K562 (cell line): ENCODE measurements around the gene GNG7. TPM values are rescaled to one million over a fixed set of nuclear protein-coding genes. Genes with fewer than 3 reads are reported as not detected.

Source experiments
- ARID1B ChIP-seq: fragments of 450-650 bp; IDR thresholded peaks from 2 replicates; pipeline ENCODE4 v1.6.1; 2016; ENCODE audit warnings: antibody characterized with exemption, mild to moderate bottlenecking, inconsistent platforms
- ETV1 ChIP-seq: fragments of 450-650 bp; conservative IDR thresholded peaks from 2 replicates; pipeline ENCODE4 v1.6.1; 2016; ENCODE audit warnings: missing genetic modification characterization, control low read depth, low read depth, missing compliant biosample characterization
- EWSR1 ChIP-seq: fragments of 450-650 bp; IDR thresholded peaks from 2 replicates; pipeline ENCODE4 v1.6.1; 2018; ENCODE audit warnings: borderline replicate concordance, mild to moderate bottlenecking, low read depth, moderate library complexity; ENCODE audit not compliant: partially characterized antibody
- FOXJ2 ChIP-seq: fragments of 200-800 bp; sonication (Bioruptor generic); IDR thresholded peaks from 2 replicates; pipeline ENCODE4 v1.6.1; 2016; ENCODE audit warnings: missing genetic modification characterization, missing compliant biosample characterization
- FOXK2 ChIP-seq, 2 experiments: fragments of 450-650 bp; IDR thresholded peaks in 1 of 2; conservative IDR thresholded peaks in 1 of 2; 2 replicates each; pipeline ENCODE4 v1.6.1; 2016; ENCODE audit warnings: low read depth in 2 of 2, mild to moderate bottlenecking in 1 of 2
- FUS ChIP-seq: fragments of 200-400 bp; formaldehyde crosslinking; optimal IDR thresholded peaks from 2 replicates; pipeline ENCODE3; 2017; ENCODE audit warnings: low read depth, low read length
- HMG20A ChIP-seq: fragments of 450-650 bp; formaldehyde crosslinking; conservative IDR thresholded peaks from 2 replicates; pipeline ENCODE4 v1.4.0; 2020; ENCODE audit warnings: mild to moderate bottlenecking, mixed read lengths
- KAT8 ChIP-seq: fragments of 450-650 bp; IDR thresholded peaks from 2 replicates; pipeline ENCODE4 v1.6.1; 2016; ENCODE audit warnings: low read depth, mild to moderate bottlenecking
- KDM1A ChIP-seq, 2 experiments: fragments of 450-650 bp; IDR thresholded peaks; 2 replicates each; pipeline ENCODE4 v1.6.1; 2016; ENCODE audit warnings: mild to moderate bottlenecking in 2 of 2
- LCOR ChIP-seq: sonication (generic); formaldehyde crosslinking; IDR thresholded peaks from 2 replicates; pipeline ENCODE4 v1.8.0; 2022; ENCODE audit warnings: mild to moderate bottlenecking, missing genetic modification reagents
- MED1 ChIP-seq: sonication (generic); formaldehyde crosslinking; IDR thresholded peaks from 2 replicates; pipeline ENCODE4 v1.8.1; 2023; ENCODE audit warnings: missing genetic modification reagents, borderline replicate concordance
- MYNN ChIP-seq, 2 experiments: sonication (generic); formaldehyde crosslinking in 1 of 2; IDR thresholded peaks; 2 replicates each; pipeline versions ENCODE4 v1.5.0 to v1.6.1; 2016 to 2020; ENCODE audit warnings: antibody characterized with exemption in 1 of 2, missing genetic modification reagents in 1 of 2
- NELFE ChIP-seq: IDR thresholded peaks from 2 replicates; pipeline ENCODE4 v1.6.1; 2011; ENCODE audit warnings: mild to moderate bottlenecking; ENCODE audit not compliant: insufficient read depth, insufficient read length
- PRPF4 ChIP-seq: fragments of 200-400 bp; formaldehyde crosslinking; IDR thresholded peaks from one replicate; pipeline ENCODE4 v1.6.1; 2017; ENCODE audit warnings: low read length, low read depth, mild to moderate bottlenecking; ENCODE audit not compliant: insufficient read depth, poor library complexity, severe bottlenecking
- PTRF ChIP-seq: fragments of 450-650 bp; IDR thresholded peaks from 2 replicates; pipeline ENCODE4 v1.6.1; 2016; ENCODE audit warnings: mild to moderate bottlenecking, missing genetic modification characterization, missing compliant biosample characterization
- RAD21 ChIP-seq, 2 experiments: fragments of 250-450 bp in 1 of 2; fragments of 450-650 bp in 1 of 2; sonication (Bioruptor Pico) in 1 of 2; formaldehyde crosslinking in 1 of 2; IDR thresholded peaks in 1 of 2; conservative IDR thresholded peaks in 1 of 2; 2 replicates each; pipeline versions ENCODE4 v1.4.0 to v1.8.0; 2020 to 2022; ENCODE audit warnings: mild to moderate bottlenecking in 2 of 2, moderate library complexity in 1 of 2
- SMAD4 ChIP-seq: fragments of 250-450 bp; sonication (Bioruptor Pico); conservative IDR thresholded peaks from 2 replicates; pipeline ENCODE4 v1.8.0; 2021; ENCODE audit warnings: inconsistent platforms, mild to moderate bottlenecking, moderate library complexity
- SNIP1 ChIP-seq: fragments of 450-650 bp; IDR thresholded peaks from 2 replicates; pipeline ENCODE4 v1.7.1; 2017; ENCODE audit warnings: low read depth, mild to moderate bottlenecking
- ZBTB8A ChIP-seq: fragments of 450-650 bp; IDR thresholded peaks from 2 replicates; pipeline ENCODE4 v1.6.1; 2018; ENCODE audit warnings: mild to moderate bottlenecking, moderate library complexity; ENCODE audit not compliant: partially characterized antibody
- ZNF586 ChIP-seq: fragments of 450-650 bp; formaldehyde crosslinking; conservative IDR thresholded peaks from 2 replicates; pipeline ENCODE4 v1.4.0; 2020; ENCODE audit warnings: mild to moderate bottlenecking, moderate library complexity
- polyA plus RNA-seq, 8 experiments: library from polyadenylated mRNA; depleted of rRNA in 4 of 8; stranded (reverse) in 5 of 8; unstranded in 3 of 8; fragments of >200 nt; fragmentation: Nextera tagmentation in 2 of 8; fragmentation: Illumina TruSeq in 1 of 8; extraction: Ambion mirVana in 2 of 8; extraction: Trizol in 1 of 8; gene quantifications; 2 replicates each; pipeline versions ENCODE4 v1.2.1 to v1.2.3, GENCODE V29; 2011 to 2014; ENCODE audit warnings: inconsistent platforms in 1 of 8, missing spikeins in 1 of 8
- total RNA-seq, 7 experiments: library from RNA; depleted of rRNA in 6 of 7; stranded (reverse); fragments of >200 nt in 6 of 7; fragmentation: Illumina TruSeq in 2 of 7; extraction: Trizol in 2 of 7; gene quantifications; 2 replicates each; pipeline versions ENCODE4 v1.2.1 to v1.2.3, GENCODE V29; 2011 to 2021; ENCODE audit warnings: low replicate concordance in 1 of 7
- TF ChIP-seq, protein P1 (sequence below), 2 experiments: fragments of 450-650 bp in 1 of 2; sonication (generic) in 1 of 2; formaldehyde crosslinking in 1 of 2; IDR thresholded peaks in 1 of 2; conservative IDR thresholded peaks in 1 of 2; 2 replicates each; pipeline versions ENCODE4 v1.6.1 to v1.8.1; 2016 to 2023; ENCODE audit warnings: mild to moderate bottlenecking in 2 of 2, moderate library complexity in 2 of 2, inconsistent platforms in 1 of 2, missing genetic modification reagents in 1 of 2
- TF ChIP-seq, protein P2 (sequence below): sonication (generic); formaldehyde crosslinking; IDR thresholded peaks from 2 replicates; pipeline ENCODE4 v1.8.1; 2023; ENCODE audit warnings: mild to moderate bottlenecking, missing genetic modification reagents
- TF ChIP-seq, protein P3 (sequence below): sonication (generic); formaldehyde crosslinking; IDR thresholded peaks from 2 replicates; pipeline ENCODE4 v1.8.0; 2022; ENCODE audit warnings: missing genetic modification reagents, mild to moderate bottlenecking, moderate library complexity, borderline replicate concordance
- TF ChIP-seq, protein P4 (sequence below): fragments of 250-450 bp; sonication (Bioruptor Pico); IDR thresholded peaks from 2 replicates; pipeline ENCODE4 v1.4.0; 2020

The GNG7 gene
- total and polyA plus RNA-seq, 9 of the 15 experiments (the other 6 are each of a cell fraction or from before 2014, with no cell fraction given), result 0.01 to 0.20 (median 0.06) TPM; not detected in 1

DNA sequence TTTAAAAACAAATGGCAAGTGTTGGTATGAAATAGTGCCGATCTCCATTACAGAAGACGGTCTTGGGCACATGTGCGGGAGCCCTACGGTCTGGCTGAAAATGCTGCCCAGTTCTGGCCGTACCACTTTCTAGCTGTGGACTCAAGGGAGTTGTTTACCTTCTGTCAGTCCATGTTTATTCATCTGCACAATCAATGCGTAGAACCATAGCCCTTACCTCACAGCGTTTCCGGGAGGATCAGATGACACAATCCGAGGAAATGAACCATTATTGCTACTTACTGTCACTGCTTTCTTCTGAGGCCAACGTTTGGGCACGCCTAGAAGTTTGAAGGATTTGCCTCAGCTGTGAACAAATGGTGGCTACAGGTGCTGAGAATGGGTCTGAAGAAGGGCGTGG, 195.4 kb downstream of the GNG7 start (continued):
- TF ChIP-seq ZBTB8A, result no peak
- TF ChIP-seq, protein P1, sequence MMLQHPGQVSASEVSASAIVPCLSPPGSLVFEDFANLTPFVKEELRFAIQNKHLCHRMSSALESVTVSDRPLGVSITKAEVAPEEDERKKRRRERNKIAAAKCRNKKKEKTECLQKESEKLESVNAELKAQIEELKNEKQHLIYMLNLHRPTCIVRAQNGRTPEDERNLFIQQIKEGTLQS (IDR thresholded peaks at IDR 0.05), result peak; percentile 63
- TF ChIP-seq, protein P1 (CRISPR knock-in tag; conservative IDR thresholded peaks at IDR 0.05), result no peak
- TF ChIP-seq KAT8, result no peak
- no peak for TF ChIP-seq MYNN (IDR thresholded peaks at IDR 0.05)
- TF ChIP-seq MYNN (CRISPR knock-in tag; IDR thresholded peaks at IDR 0.05), result no peak
- no peak for TF ChIP-seq NELFE
- TF ChIP-seq PRPF4, result no peak
- TF ChIP-seq EWSR1, result no peak
- no peak for TF ChIP-seq RAD21 (CRISPR knock-in tag; conservative IDR thresholded peaks at IDR 0.05 in 1 of 2, IDR thresholded peaks at IDR 0.05 in 1 of 2)
- TF ChIP-seq SNIP1, result no peak
- TF ChIP-seq ZNF586 (CRISPR knock-in tag), result no peak
- TF ChIP-seq, protein P2, sequence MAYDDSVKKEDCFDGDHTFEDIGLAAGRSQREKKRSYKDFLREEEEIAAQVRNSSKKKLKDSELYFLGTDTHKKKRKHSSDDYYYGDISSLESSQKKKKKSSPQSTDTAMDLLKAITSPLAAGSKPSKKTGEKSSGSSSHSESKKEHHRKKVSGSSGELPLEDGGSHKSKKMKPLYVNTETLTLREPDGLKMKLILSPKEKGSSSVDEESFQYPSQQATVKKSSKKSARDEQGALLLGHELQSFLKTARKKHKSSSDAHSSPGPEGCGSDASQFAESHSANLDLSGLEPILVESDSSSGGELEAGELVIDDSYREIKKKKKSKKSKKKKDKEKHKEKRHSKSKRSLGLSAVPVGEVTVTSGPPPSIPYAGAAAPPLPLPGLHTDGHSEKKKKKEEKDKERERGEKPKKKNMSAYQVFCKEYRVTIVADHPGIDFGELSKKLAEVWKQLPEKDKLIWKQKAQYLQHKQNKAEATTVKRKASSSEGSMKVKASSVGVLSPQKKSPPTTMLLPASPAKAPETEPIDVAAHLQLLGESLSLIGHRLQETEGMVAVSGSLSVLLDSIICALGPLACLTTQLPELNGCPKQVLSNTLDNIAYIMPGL (CRISPR knock-in tag), result no peak
- TF ChIP-seq, protein P3, sequence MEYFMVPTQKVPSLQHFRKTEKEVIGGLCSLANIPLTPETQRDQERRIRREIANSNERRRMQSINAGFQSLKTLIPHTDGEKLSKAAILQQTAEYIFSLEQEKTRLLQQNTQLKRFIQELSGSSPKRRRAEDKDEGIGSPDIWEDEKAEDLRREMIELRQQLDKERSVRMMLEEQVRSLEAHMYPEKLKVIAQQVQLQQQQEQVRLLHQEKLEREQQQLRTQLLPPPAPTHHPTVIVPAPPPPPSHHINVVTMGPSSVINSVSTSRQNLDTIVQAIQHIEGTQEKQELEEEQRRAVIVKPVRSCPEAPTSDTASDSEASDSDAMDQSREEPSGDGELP (CRISPR knock-in tag), result 0 out of 2 replicates have a peak, but pooled peaks have one; percentile 23
- TF ChIP-seq FUS, result no peak
- no peak; the same call in 1 of the 2 replicates for TF ChIP-seq ARID1B
- TF ChIP-seq, protein P4, sequence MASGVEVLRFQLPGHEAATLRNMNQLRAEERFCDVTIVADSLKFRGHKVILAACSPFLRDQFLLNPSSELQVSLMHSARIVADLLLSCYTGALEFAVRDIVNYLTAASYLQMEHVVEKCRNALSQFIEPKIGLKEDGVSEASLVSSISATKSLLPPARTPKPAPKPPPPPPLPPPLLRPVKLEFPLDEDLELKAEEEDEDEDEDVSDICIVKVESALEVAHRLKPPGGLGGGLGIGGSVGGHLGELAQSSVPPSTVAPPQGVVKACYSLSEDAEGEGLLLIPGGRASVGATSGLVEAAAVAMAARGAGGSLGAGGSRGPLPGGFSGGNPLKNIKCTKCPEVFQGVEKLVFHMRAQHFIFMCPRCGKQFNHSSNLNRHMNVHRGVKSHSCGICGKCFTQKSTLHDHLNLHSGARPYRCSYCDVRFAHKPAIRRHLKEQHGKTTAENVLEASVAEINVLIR (CRISPR knock-in tag), result no peak
- TF ChIP-seq SMAD4 (CRISPR knock-in tag), result 0 out of 2 replicates have a peak, but pooled peaks have one; percentile 20
- TF ChIP-seq MED1 (CRISPR knock-in tag), result no peak
- TF ChIP-seq LCOR (CRISPR knock-in tag), result no peak
- no peak for TF ChIP-seq PTRF
- TF ChIP-seq HMG20A, result no peak
- no peak for TF ChIP-seq FOXJ2 (tag)
- TF ChIP-seq FOXK2 (conservative IDR thresholded peaks at IDR 0.05 in 1 of 2, IDR thresholded peaks at IDR 0.05 in 1 of 2; ENCODE audit: low read depth in 2 of 2), result peak; percentile 94 to 97
- TF ChIP-seq ETV1 (tag), result peak; percentile 83
- TF ChIP-seq KDM1A (IDR thresholded peaks at IDR 0.05), result no peak
